GM13976 (cell line): Measurements from ENCODE around the gene MAN1C1.

Experiments used
- DNase-seq: peaks from one replicate; pipeline ENCODE4 v3.0.0; 2012; ENCODE audit warnings: low spot score
- CTCF ChIP-seq: IDR thresholded peaks from 2 replicates; pipeline ENCODE4 v1.5.1; 2012; ENCODE audit warnings: borderline replicate concordance, mild to moderate bottlenecking; ENCODE audit not compliant: insufficient read depth; ENCODE audit errors: extremely low read depth, missing control alignments, control extremely low read depth
- in situ Hi-C: fragments of 300-500 bp; cut with MboI; formaldehyde crosslinking; loops from one replicate; pipeline ENCODE4 v1.12.0; 2022; ENCODE audit warnings: low sequenced_read_pairs, mixed read lengths, inconsistent platforms; ENCODE audit not compliant: unreplicated experiment

MAN1C1 gene

GRCh38 chr1:25615172-25615541 lies 1.4 kb upstream of the MAN1C1 start:
- in situ Hi-C loops = no loop called here
- TF ChIP-seq CTCF = no peak
- DNase-seq = no peak

GRCh38 chr1:25615563-25616094 lies 962 bp upstream of the MAN1C1 start:
- in situ Hi-C loops = no loop called here
- no peak for DNase-seq
- no peak for TF ChIP-seq CTCF

- in situ Hi-C loops = no loop called here
- peak; percentile 45 for DNase-seq
- TF ChIP-seq CTCF = no peak
Measured at GRCh38 chr1:25616987-25617624, 515 bp downstream of the MAN1C1 start.

GRCh38 chr1:25617625-25618432 lies 1.2 kb downstream of the MAN1C1 start:
- TF ChIP-seq CTCF = no peak

GRCh38 chr1:25618433-25618808 lies 1.8 kb downstream of the MAN1C1 start:
- in situ Hi-C loops = no loop called here
- no peak for TF ChIP-seq CTCF
- no peak for DNase-seq

More at GRCh38 chr1:25617625-25618432, 1.2 kb downstream of the MAN1C1 start:
- in situ Hi-C loops = no loop called here
- no peak for DNase-seq

GRCh38 chr1:25619101-25619890 lies 2.7 kb downstream of the MAN1C1 start:
- DNase-seq = no peak
- in situ Hi-C loops = no loop called here
- TF ChIP-seq CTCF = peak; percentile 37
